Duodenal mucosa (tissue), 2 donors: ENCODE measurements around the gene NR2C2AP.

Source experiments
- H3K27ac ChIP-seq: one replicate; pipeline ENCODE4 v1.7.0; 2013; ENCODE audit warnings: low read depth, low read length
- H3K27me3 ChIP-seq, 2 donors: one replicate each; pipeline ENCODE4 v1.7.0; 2013; ENCODE audit warnings: low read length in 2 of 2, control low read depth in 1 of 2; ENCODE audit not compliant: insufficient read depth in 2 of 2, control insufficient read depth in 1 of 2
- H3K36me3 ChIP-seq, 2 donors: one replicate each; pipeline ENCODE4 v1.7.0; 2013; ENCODE audit warnings: low read length in 2 of 2, control low read depth in 1 of 2; ENCODE audit not compliant: insufficient read depth in 2 of 2, control insufficient read depth in 1 of 2
- H3K4me1 ChIP-seq, 2 donors: one replicate each; pipeline ENCODE4 v1.7.0; 2013; ENCODE audit warnings: low read length in 2 of 2, control low read depth in 1 of 2; ENCODE audit not compliant: insufficient read depth in 2 of 2, control insufficient read depth in 1 of 2
- H3K4me3 ChIP-seq, 2 donors: one replicate each; pipeline ENCODE4 v1.7.0; 2013; ENCODE audit warnings: low read length in 2 of 2, low read depth in 1 of 2
- H3K9ac ChIP-seq, 2 donors: one replicate each; pipeline ENCODE4 v1.7.0; 2013; ENCODE audit warnings: low read length in 2 of 2, low read depth in 1 of 2
- H3K9me3 ChIP-seq, 2 donors: one replicate each; pipeline ENCODE4 v1.7.0; 2013; ENCODE audit warnings: low read length in 2 of 2, control low read depth in 1 of 2; ENCODE audit not compliant: control insufficient read depth in 1 of 2

The NR2C2AP gene

GRCh38 chr19:19154768-19155494 is 48.3 kb downstream of the NR2C2AP start:
- H3K9ac ChIP-seq, result no peak overlapping the region
- no peaks in the 10 kb centered on the region for H3K9me3 ChIP-seq
- H3K36me3 ChIP-seq, result peaks cover 0 to 10% of the 10 kb centered on the region in 2 donors
- H3K4me3 ChIP-seq, result no peak overlapping the region
- H3K27ac ChIP-seq, result no peak overlapping the region
- H3K4me1 ChIP-seq, result no peaks in the 10 kb centered on the region
- H3K27me3 ChIP-seq, result no peaks in the 10 kb centered on the region

- no peak overlapping the region for H3K9ac ChIP-seq
- H3K4me3 ChIP-seq, result no peak overlapping the region
- no peaks in the 10 kb centered on the region for H3K27me3 ChIP-seq
- no peaks in the 10 kb centered on the region for H3K4me1 ChIP-seq
- no peaks in the 10 kb centered on the region for H3K9me3 ChIP-seq
- H3K36me3 ChIP-seq, result peaks cover 9 to 18% of the 10 kb centered on the region in 2 donors
- no peak overlapping the region for H3K27ac ChIP-seq
Measured at GRCh38 chr19:19152668-19153384, 50.4 kb downstream of the NR2C2AP start.

- Histone ChIP-seq H3K36me3 (peaks cover 14 to 25% of the 10 kb centered on the region in 2 donors), H3K27me3 (no peaks in the 10 kb centered on the region), H3K9ac (no peak overlapping the region), H3K9me3 (no peaks in the 10 kb centered on the region), H3K27ac (no peak overlapping the region), H3K4me1 (no peaks in the 10 kb centered on the region), H3K4me3 (no peak overlapping the region)
Measured at GRCh38 chr19:19151418-19151817, 51.8 kb downstream of the NR2C2AP start.
